ENCODE results near the gene VGLL3.

The VGLL3 gene

GRCh38 chr3:86937306-86937791, 53.6 kb downstream of the VGLL3 start:
- no peak overlapping the region for H3K4me3 ChIP-seq (ENCODE audit: low read length)
- DNase-seq (ENCODE audit: low read depth), result peak; percentile 97
- TF ChIP-seq, protein P1, sequence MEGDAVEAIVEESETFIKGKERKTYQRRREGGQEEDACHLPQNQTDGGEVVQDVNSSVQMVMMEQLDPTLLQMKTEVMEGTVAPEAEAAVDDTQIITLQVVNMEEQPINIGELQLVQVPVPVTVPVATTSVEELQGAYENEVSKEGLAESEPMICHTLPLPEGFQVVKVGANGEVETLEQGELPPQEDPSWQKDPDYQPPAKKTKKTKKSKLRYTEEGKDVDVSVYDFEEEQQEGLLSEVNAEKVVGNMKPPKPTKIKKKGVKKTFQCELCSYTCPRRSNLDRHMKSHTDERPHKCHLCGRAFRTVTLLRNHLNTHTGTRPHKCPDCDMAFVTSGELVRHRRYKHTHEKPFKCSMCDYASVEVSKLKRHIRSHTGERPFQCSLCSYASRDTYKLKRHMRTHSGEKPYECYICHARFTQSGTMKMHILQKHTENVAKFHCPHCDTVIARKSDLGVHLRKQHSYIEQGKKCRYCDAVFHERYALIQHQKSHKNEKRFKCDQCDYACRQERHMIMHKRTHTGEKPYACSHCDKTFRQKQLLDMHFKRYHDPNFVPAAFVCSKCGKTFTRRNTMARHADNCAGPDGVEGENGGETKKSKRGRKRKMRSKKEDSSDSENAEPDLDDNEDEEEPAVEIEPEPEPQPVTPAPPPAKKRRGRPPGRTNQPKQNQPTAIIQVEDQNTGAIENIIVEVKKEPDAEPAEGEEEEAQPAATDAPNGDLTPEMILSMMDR (IDR thresholded peaks at IDR 0.05; ENCODE audit: insufficient read depth, low read depth, low read length, missing control alignments), result no peak

DNA sequence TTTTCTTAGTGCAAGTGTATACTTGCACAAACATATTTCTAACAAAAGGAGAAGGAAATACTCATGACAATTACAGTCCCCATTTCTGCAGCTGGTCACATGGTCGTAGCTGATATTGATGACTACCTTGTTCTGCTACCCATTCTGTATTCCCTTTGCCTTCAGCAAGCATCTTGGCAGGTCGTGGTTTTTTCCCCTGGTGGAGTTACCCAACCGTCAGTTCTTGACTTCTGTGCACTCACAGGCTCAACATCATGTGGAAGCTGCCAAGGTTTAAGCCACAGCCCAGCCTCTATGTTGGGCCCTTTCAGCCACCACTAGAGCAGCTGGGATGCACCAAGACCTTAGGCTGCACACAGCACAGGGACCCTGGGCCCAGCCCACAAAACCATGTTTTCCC, 56.1 kb downstream of the VGLL3 start:
- DNase-seq (ENCODE audit: low read depth), result peak; percentile 66
- TF ChIP-seq, protein P1 (IDR thresholded peaks at IDR 0.05; ENCODE audit: insufficient read depth, low read depth, low read length, missing control alignments), result no peak
- no peak overlapping the region for H3K4me3 ChIP-seq (ENCODE audit: low read length)

DNA sequence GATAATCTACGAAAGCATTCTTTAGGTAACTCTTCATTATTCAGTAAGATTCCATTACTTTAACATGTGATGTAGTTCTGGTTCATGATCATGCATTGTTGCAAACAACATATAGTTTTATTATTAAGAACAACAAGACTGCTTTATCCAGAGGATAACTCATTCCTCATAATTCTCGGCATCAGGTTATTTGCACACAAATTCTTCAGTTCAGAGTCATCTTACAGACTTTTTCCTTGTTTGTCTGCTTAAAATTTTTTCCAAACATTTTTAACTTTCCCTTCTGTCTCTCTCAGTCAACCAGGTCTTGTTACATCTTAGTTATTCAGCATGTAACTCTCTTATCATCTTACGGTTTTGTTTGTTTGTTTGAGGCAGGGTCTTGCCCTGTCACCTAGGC, 60.1 kb downstream of the VGLL3 start:
- no peak overlapping the region for H3K4me3 ChIP-seq (ENCODE audit: low read length)

DNA sequence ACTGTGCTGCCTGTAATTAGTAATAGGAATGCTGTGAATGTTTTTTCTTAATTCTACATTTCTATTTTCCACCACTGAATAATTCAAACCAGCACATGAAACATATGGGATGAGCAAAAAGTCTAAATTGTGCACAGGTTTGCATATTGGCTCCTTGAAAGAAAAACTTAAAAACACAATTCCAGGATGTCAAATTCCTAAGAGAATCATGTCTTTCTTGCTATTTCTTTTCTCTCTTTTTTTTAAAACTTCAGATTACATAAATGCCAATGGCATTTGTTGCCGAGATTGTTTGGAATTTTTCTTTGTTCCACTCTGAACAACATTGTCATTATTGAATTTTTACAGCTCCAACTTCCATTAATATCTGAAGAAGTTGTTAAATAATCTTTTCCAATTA, 60.8 kb downstream of the VGLL3 start:
- DNase-seq (ENCODE audit: low read depth), result no peak
- H3K4me3 ChIP-seq (ENCODE audit: low read length), result no peak overlapping the region
- TF ChIP-seq, protein P1 (IDR thresholded peaks at IDR 0.05; ENCODE audit: insufficient read depth, low read depth, low read length, missing control alignments), result no peak

More for the DNA sequence above, 60.1 kb downstream of the VGLL3 start:
- DNase-seq (ENCODE audit: low read depth), result no peak
- TF ChIP-seq, protein P1 (IDR thresholded peaks at IDR 0.05; ENCODE audit: insufficient read depth, low read depth, low read length, missing control alignments), result no peak

DNA sequence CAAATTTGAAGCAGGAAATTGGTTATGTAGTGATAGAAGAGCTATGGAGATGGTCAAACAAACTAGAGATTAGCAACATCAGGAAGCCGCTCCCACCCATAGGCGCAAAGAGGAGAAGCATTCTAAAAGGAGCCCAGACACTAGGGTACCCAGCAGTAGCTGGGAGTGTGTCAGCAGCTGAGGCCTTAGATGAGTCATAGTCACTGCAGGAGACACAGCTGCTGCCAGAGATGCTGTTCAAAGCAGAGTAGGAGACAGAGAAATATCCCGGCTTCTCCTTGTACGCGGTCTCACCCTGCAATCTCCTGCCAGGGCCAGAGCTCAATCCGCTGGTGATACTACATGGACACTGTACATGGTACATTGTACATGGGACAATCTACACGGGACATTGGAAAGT, 61.9 kb downstream of the VGLL3 start:
- DNase-seq (ENCODE audit: low read depth), result peak; percentile 54
- TF ChIP-seq, protein P1 (IDR thresholded peaks at IDR 0.05; ENCODE audit: insufficient read depth, low read depth, low read length, missing control alignments), result no peak
- no peak overlapping the region for H3K4me3 ChIP-seq (ENCODE audit: low read length)

GRCh38 chr3:86923071-86923491, 67.9 kb downstream of the VGLL3 start:
- TF ChIP-seq, protein P1 (IDR thresholded peaks at IDR 0.05; ENCODE audit: insufficient read depth, low read depth, low read length, missing control alignments), result peak; percentile 12
- peak; percentile 95 for DNase-seq (ENCODE audit: low read depth)
- no peak overlapping the region for H3K4me3 ChIP-seq (ENCODE audit: low read length)

DNA sequence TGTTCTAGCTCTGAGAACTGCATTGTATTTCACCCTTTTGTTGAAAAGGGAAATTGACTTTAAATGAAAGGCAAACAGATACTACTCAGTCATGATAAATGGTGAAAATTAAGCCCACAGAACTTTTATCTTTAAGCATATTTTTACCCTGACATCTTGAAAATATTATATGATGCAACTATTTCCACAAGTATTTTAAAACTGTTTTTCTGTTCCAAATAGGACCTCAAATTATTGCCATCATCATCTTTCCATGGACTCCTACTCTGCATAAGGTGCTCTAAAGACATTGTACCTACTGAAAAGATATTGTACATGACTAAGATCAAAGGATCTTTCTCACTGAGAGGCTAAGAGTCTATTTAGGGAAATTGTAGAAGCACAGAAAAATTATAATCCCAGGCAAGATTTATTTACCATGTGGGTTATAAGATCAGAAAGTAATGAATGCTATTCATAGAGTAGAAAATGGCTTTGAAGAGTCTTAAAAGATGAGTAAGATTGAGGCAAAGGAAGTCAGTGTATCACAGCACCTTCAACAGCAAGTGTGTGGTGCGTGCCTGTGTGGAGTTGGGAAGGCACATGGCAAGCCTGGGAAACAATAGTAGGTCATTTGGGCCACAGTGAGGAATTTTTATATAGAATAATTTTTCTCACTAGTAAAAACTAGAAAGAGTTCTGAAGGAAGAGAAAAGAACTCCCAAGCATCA, 68.8 kb downstream of the VGLL3 start:
- H3K4me3 ChIP-seq (ENCODE audit: low read length), result no peak overlapping the region
- DNase-seq (ENCODE audit: low read depth), result peak; percentile 18
- TF ChIP-seq, protein P1 (IDR thresholded peaks at IDR 0.05; ENCODE audit: insufficient read depth, low read depth, low read length, missing control alignments), result no peak
